AG10803 (cell line): Measurements from ENCODE around the gene CFAP57.
A peak's percentile ranks its signal among the peaks of the same experiment; 100 is the strongest.

ENCODE experiments used
- DNase-seq: peaks from one replicate; pipeline ENCODE4 v3.0.0; 2010; ENCODE audit warnings: low read depth
- H3K4me3 ChIP-seq: 2 replicates; pipeline ENCODE4 v1.5.1; 2011; ENCODE audit warnings: mild to moderate bottlenecking, low read length, control low read depth
- CTCF ChIP-seq: conservative IDR thresholded peaks from 2 replicates; pipeline ENCODE4 v1.5.1; 2011; ENCODE audit warnings: mild to moderate bottlenecking, low read length, control low read depth, inconsistent platforms

Gene CFAP57

GRCh38 chr1:43265431-43265830 lies 93.3 kb downstream of the CFAP57 start:
- TF ChIP-seq CTCF = no peak
- H3K4me3 ChIP-seq = no peak overlapping the region
- DNase-seq = no peak

GRCh38 chr1:43266881-43267280 lies 94.8 kb downstream of the CFAP57 start:
- no peak for TF ChIP-seq CTCF
- DNase-seq = no peak
- H3K4me3 ChIP-seq = no peak overlapping the region

GRCh38 chr1:43267291-43267805 lies 95.2 kb downstream of the CFAP57 start:
- no peak overlapping the region for H3K4me3 ChIP-seq
- DNase-seq = peak; percentile 85
- no peak for TF ChIP-seq CTCF

DNA sequence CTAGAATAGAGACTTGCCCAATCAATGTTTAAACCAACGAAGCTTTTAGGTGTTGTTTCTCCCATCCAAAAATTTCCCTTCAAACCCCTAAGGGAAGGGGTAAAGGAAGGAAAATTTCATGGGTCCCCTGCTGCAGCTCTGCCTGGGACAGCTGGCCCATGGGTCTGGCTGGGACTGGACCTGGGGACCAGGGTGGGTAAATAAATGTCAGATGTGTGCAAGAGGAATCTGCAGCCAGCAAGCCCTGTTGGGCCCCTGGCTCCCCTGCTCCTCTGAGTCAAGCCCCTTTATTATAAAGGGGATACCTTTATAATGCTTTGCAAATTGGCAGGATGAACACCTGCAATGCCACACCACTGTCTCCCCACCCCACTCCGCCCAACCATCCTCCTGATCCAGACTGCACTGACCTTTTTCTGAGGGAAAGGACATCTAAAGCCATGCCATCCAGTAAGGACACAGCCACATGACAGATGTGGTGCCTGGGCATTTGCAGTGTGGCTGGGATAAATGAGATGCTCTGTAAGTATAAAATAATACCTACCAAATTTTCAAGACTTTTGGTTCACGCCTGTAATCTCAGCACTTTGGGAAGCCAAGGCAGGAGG lies 95.8 kb downstream of the CFAP57 start:
- no peak for TF ChIP-seq CTCF
- DNase-seq = no peak
- no peak overlapping the region for H3K4me3 ChIP-seq

DNA sequence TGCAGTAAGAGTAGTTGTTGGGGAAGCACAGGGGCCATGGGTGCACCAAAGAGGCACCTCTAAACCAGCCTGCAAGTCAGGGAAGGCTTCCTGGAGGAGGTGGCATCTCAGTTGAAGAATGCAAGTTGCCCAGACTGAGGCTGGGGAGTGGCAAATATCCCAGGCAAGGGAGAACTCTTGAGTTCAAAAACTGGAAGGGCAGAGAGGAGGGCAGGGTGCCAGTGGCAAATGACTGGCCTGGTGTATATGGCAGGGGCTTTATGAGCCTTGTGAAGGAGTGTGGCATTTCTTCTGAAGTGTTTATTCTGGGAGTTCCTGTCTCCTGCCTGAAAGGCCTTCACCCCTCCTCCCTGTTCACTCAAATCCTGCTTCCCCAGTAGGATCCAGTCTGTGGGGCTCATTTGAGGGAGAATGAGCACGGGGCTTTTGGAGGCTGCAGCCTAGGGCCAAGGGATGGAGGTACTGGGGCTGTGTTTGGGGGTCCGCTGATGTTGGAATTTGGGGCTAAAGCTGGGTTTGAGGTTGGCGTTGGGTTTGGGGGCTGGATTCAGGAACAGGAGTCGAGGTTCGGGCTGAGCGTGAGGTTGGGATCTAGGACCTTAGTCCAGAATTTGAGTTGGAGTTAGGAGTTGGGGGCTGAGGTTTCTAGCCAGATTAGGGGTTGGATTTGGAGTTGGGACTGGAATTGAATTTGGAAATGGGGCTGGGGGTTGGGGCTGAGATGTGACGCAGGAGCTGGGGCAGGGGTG lies 97.7 kb downstream of the CFAP57 start, which contains the start of gene TMEM125:
TMEM125 (plus strand) TSS at position 357 of the 749 bp plus-strand sequence. CDS start 2,740 bp downstream, outside the sequence.
- TF ChIP-seq CTCF = no peak
- no peak within 1 kb of the TSS for H3K4me3 ChIP-seq
- DNase-seq = no peak

DNA sequence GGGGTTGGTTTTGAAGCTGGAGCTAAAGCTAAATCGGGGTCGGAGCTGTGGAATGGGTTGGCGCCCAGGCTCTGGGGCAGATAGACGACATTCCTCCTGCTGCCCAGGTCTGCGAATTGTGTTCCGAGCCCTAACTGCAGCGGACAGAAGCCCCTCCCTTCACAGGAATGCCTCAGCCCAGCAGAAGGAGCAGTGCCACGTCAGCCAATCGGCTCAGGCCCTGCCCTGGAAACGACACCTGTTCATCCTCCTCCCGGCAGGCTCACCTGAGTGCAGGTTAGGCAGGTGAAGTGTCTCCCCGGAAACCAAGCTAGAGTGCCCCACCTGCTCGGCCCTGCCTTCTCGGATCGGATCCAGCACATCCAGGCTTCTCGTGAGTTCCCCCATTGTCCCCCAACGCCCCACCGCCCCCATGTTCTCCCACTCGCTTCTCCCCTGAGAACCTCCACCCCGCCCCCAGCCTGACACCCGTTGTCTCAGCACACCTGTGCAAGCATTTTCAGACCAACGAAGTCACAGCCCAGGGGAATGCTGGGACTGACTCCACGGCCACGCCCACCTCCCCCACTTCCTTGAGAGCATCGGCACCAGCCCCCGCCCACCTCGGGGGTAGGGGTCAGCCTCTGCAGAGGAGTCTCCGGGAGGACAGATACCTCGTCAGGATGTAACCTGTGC lies 98.4 kb downstream of the CFAP57 start:
- DNase-seq = no peak
- no peak overlapping the region for H3K4me3 ChIP-seq
- no peak for TF ChIP-seq CTCF
